ENCODE measurements around the gene ZNF785. TPM values are rescaled to one million over a fixed set of nuclear protein-coding genes. Genes with fewer than 3 reads are reported as not detected.
"Not testable (repeated sequence)": the region's sequence is repeated elsewhere in the genome, so short reads cannot be mapped to it uniquely, and the experiment has no call there.

Gene ZNF785
- total RNA-seq, 1 donor from 2014 or later, result 16.2 TPM

GRCh38 chr16:30600929-30601328 is 15.4 kb upstream of the ZNF785 start:
- Histone ChIP-seq H3K27ac (no peak overlapping the region), H3K36me3 (peaks cover 39% of the 10 kb centered on the region), H3K9me3 (no peaks in the 10 kb centered on the region), H3K27me3 (ENCODE audit: low read depth) (no peaks in the 10 kb centered on the region), H3K4me3 (no peak overlapping the region), H3K4me1 (peaks cover 15% of the 10 kb centered on the region)
- DNase-seq, result no peak
- TF ChIP-seq, protein P1, sequence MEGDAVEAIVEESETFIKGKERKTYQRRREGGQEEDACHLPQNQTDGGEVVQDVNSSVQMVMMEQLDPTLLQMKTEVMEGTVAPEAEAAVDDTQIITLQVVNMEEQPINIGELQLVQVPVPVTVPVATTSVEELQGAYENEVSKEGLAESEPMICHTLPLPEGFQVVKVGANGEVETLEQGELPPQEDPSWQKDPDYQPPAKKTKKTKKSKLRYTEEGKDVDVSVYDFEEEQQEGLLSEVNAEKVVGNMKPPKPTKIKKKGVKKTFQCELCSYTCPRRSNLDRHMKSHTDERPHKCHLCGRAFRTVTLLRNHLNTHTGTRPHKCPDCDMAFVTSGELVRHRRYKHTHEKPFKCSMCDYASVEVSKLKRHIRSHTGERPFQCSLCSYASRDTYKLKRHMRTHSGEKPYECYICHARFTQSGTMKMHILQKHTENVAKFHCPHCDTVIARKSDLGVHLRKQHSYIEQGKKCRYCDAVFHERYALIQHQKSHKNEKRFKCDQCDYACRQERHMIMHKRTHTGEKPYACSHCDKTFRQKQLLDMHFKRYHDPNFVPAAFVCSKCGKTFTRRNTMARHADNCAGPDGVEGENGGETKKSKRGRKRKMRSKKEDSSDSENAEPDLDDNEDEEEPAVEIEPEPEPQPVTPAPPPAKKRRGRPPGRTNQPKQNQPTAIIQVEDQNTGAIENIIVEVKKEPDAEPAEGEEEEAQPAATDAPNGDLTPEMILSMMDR (IDR thresholded peaks at IDR 0.05), result no peak
- intact Hi-C loops (cut with DNase I), result no loop called here
- ATAC-seq, result no peak

DNA sequence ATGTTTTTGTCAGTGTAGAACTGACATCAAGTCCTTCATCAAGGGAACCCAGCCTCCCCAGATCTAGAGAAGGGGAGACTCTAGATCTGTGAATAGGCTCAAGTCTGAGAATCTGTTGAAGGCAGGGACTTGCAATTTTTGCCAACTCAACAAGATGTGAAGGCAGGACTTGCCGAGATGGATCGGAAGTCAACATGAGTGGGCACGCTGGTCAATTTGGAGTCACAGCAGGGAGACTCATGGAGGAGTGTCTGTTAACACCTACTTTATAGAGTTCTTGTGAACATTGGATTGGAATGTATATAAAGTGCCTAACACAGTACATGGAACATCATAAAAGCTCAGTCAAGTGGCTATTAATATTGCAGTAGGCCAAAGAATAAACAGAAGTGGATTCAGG is 14.7 kb upstream of the ZNF785 start:
- ATAC-seq (no peak), DNase-seq (no peak)
- H3K27ac ChIP-seq, result no peak overlapping the region
- intact Hi-C loops (cut with DNase I), result no loop called here
- TF ChIP-seq, protein P1 (IDR thresholded peaks at IDR 0.05), result no peak
- H3K4me1 ChIP-seq, result peaks cover 15% of the 10 kb centered on the region
- no peak overlapping the region for H3K4me3 ChIP-seq
- no peaks in the 10 kb centered on the region for H3K9me3 ChIP-seq
- no peaks in the 10 kb centered on the region for H3K27me3 ChIP-seq (ENCODE audit: low read depth)
- H3K36me3 ChIP-seq, result peaks cover 32% of the 10 kb centered on the region

DNA sequence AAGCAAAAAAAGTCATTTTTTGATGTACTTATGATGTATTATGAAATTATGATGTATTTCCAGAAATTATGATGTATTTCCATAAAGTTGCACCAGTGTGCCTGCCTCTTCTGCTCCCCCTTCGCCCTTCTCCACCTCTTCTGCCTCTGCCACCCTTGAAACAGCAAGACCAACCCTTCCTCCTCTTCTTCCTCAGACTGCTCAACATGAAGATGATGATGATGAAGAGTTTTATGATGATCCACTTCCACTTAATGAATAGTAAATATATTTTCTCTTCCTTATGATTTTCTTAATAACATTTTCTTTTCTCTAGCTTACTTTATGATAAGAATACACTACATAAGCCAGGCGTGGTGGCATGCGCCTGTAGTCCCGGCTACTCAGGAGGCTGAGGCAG is 7.4 kb upstream of the ZNF785 start:
- Histone ChIP-seq H3K36me3 (peaks cover 2% of the 10 kb centered on the region), H3K27ac (no peak overlapping the region), H3K4me3 (no peak overlapping the region), H3K4me1 (no peaks in the 10 kb centered on the region), H3K9me3 (no peaks in the 10 kb centered on the region), H3K27me3 (ENCODE audit: low read depth) (no peaks in the 10 kb centered on the region)
- intact Hi-C loops (cut with DNase I), result no loop called here
- DNase-seq (no peak), ATAC-seq (no peak)
- TF ChIP-seq, protein P1 (IDR thresholded peaks at IDR 0.05), result no peak

DNA sequence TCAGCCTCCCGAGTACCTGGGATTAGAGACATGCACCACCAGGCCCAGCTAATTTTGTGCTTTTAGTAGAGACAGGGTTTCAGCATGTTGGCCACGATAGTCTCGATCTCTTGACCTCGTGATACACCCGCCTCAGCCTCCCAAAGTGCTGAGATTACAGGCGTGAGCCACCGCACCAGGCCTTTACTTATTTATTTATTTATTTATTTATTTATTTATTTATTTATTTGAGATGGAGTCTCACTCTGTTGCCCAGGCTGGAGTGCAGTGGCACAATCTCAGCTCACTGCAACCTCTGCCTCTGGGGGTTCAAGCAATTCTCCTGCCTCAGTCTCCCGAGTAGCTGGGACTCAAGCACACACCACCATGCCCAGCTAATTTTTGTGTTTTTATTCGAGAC is 5.4 kb upstream of the ZNF785 start:
- H3K27ac ChIP-seq; H3K9me3 ChIP-seq; H3K4me3 ChIP-seq; H3K36me3 ChIP-seq; DNase-seq; H3K4me1 ChIP-seq; intact Hi-C loops (cut with DNase I); H3K27me3 ChIP-seq (ENCODE audit: low read depth); ATAC-seq: not testable (repeated sequence)

DNA sequence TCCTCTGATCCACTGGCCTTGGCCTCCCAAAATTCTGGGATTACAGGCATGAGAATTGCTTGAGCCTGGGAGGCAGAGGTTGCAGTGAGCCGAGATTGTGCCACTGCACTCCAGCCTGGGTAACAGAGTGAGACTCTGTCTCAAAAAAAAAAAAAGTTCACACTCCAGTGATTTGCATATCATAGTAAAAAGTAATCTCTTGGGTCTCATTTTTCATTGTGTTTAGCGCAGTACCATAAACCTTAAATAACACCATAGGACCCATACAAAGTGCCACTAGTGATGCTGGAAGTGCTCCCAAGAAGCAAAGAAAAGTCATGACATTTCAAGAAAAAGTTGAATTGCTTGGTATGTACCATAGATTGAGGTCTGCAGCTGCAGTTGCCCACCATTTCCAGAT is 4.1 kb upstream of the ZNF785 start:
- H3K4me3 ChIP-seq; intact Hi-C loops (cut with DNase I); H3K27ac ChIP-seq; H3K36me3 ChIP-seq; DNase-seq; H3K9me3 ChIP-seq; H3K27me3 ChIP-seq (ENCODE audit: low read depth); ATAC-seq: not testable (repeated sequence)
- peaks cover 12% of the 10 kb centered on the region for H3K4me1 ChIP-seq

- H3K27me3 ChIP-seq (ENCODE audit: low read depth), result no peaks in the 10 kb centered on the region
- H3K36me3 ChIP-seq, result peaks cover 4% of the 10 kb centered on the region
- ATAC-seq (no peak), DNase-seq (no peak)
- no peak overlapping the region for H3K4me3 ChIP-seq
- TF ChIP-seq, protein P1 (IDR thresholded peaks at IDR 0.05), result no peak
- H3K27ac ChIP-seq, result no peak overlapping the region
- intact Hi-C loops (cut with DNase I), result no loop called here
- no peaks in the 10 kb centered on the region for H3K9me3 ChIP-seq
- peaks cover 16% of the 10 kb centered on the region for H3K4me1 ChIP-seq
Measured at GRCh38 chr16:30588651-30589050, 3.2 kb upstream of the ZNF785 start.

- H3K4me3 ChIP-seq, result peak overlapping the region; percentile 80
- peak; percentile 57 for DNase-seq
- peaks cover 16% of the 10 kb centered on the region for H3K4me1 ChIP-seq
- TF ChIP-seq, protein P1 (IDR thresholded peaks at IDR 0.05), result no peak
- peak overlapping the region; percentile 90 for H3K27ac ChIP-seq
- H3K9me3 ChIP-seq, result no peaks in the 10 kb centered on the region
- no peaks in the 10 kb centered on the region for H3K27me3 ChIP-seq (ENCODE audit: low read depth)
- peaks cover 35% of the 10 kb centered on the region for H3K36me3 ChIP-seq
- intact Hi-C loops (cut with DNase I), result no loop called here
- no peak for ATAC-seq
Measured at GRCh38 chr16:30585022-30585399, 486 bp downstream of the ZNF785 start.
